ENCODE data around the gene VWA1.
"Not testable (repeated sequence)": the region's sequence is repeated elsewhere in the genome, so short reads cannot be mapped to it uniquely, and the experiment has no call there.

Gene VWA1

DNA sequence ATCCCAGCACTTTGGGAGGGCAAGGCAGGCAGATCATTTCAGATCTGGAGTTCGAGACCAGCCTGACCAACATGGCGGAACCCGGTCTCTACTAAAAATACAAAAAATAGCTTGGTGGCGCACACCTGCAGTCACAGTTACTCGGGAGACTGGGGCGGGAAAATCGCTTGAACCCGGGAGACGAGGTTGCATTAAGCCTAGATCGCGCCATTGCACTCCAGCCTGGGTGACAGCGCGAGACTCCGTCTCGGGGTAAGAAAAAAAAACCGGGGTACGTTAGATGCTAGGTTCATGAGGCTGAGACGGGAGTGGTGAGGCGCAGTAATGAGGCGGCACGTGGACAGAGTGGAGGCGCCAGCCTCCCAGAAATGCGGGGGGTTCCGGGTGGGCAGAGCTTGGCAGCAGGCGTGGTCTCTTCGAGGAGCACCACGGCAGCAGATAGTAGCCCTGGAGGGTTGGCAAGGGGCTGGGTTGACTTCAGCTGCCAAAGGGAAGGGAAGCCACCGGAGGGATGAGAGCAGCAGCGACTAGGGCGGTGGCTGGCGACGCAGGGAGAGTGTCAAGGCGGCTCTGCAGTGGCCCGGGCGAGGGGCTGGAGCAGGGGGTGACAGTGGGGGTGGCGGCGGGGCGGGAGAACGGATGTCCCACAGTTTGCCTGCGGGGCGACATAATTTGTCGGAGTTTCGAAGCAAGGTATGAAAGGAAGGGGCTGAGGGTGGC, 29.2 kb upstream of the VWA1 start:
- no peak for DNase-seq

DNA sequence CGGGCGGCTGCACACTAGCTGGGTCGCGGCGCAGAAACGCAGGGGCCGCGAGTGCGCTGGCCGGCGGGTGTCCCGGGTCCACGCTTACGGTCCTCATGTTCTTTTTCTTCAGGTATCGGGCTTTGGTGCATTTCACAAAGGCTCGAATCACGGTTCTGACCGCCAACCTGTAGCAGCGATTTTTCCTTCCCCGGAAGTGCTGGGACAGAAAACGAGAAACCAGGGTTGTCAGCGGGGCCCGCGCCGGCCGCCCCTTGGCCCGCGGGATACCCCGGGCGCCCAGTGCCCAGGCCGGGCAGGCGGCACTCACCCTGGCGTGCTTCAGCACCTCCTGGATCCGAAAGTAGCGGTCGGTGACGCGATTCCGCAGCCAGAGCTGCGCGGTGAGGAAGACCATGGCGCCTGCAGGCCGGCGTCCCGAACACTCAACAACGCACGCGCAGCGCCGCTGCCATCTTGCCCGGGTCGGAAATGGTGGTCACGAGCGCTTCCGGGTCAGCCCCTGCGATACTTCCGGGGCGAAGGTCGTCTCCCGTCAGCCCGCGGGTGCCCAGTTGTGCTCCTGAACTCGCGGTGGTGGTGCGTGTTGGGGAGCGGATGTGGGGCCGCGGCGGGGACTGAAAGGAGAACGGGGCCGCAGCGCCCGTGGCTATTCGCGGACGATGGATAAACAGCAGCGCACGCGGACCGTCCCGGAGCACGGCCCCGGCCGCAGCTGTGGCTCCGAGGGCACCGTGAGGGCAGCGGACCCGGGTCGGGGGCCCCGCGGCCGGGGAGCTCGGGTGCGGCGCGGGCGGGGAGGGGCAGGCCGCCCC, 28.5 kb upstream of the VWA1 start, which contains the start of gene MRPL20:
TSS of gene MRPL20 (minus strand) at position 473 of the 815 bp plus-strand sequence. CDS start at position 397, 76 bp downstream.
- DNase-seq, result peak; percentile 89

DNA sequence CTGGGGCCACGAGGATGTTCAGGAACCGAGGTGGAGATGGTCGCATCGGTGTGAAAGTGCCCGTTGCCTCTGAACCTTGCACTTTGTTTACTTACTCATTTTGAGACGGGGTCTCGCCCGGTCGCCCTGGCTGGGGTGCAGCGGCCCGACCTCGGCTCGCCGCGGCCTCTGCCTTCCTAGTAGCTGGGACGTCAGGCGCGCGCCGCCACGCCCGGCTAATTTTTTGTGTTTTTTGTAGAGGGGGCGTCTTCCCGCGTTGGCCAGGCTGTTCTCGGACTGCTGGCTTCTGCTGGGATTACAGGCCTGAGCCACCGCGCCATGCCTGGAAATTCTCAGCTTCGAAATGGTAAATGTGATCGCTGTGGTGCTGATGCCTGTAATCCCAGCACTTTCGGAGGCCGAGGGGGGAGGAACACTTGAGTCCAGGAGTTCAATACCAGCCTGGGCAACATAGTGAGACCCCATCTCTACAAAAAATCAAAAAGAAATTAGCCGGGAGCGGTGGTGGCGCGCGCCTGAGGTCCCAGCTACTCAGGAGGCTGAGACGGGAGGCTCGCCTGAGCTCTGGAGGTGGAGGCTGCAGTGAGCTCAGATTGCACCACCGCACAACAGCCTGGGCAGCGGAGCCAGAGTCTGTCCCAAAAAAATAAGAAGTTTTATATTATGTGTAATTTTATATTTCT, 27.7 kb upstream of the VWA1 start:
- DNase-seq, result no peak

DNA sequence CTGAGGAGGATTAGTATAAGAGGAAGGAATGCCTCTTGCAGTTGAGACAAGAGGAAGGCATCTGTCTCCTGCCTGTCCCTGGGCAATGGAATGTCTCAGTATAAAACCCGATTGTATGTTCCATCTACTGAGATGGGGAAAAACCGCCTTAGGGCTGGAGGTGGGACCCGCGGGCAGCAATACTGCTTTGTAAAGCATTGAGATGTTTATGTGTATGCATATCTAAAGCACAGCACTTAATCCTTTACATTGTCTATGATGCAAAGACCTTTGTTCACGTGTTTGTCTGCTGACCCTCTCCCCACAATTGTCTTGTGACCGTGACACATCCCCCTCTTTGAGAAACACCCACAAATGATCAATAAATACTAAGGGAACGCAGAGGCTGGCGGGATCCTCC, 25.3 kb upstream of the VWA1 start:
- DNase-seq, result not testable (repeated sequence)

DNA sequence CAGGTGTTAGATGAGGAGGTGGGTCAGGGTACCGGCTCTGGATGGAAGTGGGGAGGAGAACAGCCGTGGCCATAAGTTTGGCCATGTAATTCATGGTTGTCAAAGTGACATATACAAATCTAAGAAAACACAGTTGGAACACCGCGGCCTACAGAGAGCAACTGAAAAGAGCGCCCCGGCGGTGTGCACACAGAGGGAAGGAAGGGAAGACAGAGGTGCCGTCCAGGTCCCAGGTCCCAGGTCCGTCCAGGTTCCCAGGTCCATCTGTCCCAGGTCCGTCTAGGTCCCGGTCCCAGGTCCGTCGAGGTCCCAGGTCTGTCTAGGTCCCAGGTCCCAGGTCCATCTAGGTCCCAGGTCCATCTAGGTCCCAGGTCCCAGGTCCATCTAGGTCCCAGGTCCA, 23.9 kb upstream of the VWA1 start:
- DNase-seq, result no peak

DNA sequence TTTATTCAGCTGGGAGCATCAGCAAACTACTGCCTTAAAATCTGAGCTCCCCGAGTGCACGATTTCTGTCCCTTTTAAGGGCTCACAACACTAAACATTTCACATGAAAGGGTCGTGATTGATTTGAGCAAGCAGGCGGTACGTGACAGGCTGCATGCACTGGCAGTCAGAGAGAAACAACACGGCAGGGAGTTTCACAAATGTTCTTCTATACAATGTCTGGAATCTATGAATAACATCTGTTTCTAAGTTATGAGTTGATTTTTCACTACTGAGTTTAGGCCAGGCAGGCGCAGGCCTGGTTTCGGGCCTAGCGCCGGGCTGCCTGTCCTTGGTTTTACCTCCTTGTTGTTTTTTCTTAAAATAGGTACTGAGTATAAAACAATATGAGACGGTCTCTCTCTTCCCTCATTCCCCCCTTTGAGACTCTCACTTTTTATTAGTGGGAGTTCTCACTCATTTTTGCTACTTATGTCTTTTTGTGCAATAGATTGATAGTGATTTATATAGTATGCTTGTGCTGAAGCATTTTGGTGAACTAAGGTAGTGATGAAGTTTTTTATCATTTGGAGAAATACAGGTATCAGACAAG, 23.1 kb upstream of the VWA1 start:
- DNase-seq, result not testable (repeated sequence)

DNA sequence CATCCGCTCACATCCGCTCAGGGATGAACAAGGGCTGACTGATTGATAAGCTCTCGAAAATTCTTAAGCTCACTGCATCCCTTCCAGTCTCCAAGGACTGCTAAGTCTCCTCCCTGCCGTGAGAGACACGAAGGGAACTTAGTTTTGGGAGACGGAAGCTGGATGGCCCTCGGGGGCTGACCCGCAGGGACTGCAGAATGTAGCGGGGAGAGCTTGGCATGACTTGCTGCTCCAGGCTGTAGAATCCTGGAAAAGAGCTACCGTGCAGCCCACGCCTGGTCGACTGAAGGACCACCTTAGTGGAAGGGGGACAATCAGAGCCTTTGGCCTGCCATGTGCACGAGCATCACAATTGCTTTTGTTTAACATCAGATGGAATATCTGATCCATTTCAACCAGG, 19.7 kb upstream of the VWA1 start:
- no peak for DNase-seq

DNA sequence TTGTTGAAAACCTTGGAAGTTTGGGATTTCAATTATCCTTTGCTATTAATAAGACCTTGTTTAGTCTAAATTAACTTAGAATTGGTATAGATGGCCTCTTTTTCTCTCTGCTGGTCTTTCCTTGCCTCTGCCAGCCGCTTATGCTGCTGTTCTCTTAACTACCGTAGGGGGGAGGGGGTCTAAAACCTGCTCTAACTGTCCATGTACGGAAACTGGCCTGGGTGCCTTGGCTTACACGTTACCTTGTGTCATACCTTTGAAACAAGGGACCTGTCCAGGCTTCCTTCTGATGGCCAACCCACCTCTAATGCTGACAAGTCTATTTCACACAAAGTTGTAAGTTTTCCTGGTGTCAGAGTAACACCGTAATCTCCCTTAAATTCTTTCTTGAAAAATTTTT, 18.1 kb upstream of the VWA1 start:
- DNase-seq, result not testable (repeated sequence)

DNA sequence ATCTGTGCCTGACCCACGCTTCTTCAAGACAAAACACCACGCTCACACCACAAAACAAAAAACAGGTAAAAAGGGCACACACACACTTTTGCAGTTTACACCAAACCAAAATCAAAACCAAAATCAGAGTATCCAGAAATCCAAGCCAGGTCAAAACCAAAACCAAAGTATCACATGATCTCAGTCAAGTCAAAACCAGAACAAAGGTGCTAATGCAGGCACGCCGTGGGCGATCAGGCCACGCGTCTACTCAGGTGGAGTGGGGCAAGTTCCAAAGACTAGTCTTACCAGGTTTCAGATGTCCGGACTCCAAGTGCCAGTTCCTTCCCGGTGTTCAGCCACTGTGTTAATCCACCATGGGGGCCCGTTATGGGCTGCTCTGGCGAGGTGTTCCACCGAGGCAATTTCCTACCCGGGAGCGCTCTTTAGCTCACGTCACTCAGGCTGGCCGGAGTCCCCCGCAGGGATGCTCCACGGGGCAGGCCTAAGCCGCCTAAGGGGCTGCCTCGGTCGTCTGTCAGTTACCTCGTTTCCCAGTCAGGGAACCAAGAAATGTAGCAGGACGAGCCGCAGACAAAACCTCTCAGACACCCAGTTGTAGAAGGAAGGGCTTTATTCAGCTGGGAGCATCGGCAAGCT, 17.5 kb upstream of the VWA1 start:
- not testable (repeated sequence) for DNase-seq

DNA sequence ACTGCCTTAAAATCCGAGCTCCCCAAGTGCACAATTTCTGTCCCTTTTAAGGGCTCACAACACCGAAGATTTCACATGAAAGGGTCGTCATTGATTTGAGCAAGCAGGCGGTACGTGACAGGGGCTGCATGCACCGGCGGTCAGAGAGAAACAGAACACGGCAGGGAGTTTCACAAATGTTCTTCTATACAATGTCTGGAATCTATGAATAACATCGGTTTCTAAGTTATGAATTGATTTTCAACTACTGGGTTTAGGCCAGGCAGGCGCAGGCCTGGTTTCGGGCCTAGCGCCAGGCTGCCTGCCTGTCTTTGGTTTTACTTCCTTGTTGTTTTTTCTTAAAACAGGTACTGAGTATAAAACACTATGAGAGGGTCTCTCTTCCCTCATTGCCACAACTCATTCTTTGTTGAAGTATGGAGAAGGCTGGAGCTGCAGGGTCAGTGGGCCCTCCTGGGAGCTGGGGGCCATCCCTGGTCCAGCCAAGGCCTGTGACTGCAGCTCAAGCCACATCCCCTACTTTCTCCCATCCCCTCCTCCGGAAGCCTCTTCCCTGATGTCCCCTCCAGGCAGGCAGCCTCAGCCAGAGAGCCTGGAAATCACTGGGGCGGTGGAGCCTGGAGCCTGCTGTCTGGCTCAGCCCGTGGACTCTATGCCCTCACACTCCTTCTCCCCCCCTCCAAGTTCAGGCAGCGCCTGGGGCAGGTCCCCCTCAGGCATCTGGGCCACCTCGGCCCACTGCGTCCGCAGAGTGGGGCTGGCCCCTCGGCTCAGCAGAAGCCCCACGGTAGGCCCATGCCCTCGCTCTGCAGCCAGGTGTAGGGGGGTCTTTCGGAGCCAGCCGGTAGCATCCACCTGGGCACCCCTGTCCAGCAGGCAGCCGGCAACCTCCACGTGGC, 16.8 kb upstream of the VWA1 start:
- no peak for DNase-seq

DNA sequence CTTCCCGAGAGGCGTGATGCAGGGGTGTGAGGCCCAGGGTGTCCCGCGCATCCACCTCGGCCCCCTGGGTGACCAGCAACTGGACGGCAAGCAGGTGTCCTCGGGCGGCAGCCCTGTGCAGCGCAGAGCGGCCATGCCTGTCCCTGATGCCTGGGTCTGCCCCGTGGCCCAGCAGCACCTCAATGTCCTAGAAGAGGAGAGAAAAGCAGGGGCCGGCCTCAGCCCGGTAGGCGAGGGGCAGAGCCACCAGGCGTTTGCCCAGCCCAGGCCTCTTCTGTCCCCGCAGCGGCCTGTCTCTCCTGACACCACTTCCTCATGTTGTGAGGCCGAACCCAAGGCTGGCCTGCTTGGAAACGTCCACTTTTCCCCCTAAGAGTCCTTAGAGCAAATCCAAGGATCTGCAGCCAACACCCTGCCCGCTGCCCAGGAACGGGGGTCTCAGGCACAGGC, 16.1 kb upstream of the VWA1 start:
- no peak for DNase-seq

DNA sequence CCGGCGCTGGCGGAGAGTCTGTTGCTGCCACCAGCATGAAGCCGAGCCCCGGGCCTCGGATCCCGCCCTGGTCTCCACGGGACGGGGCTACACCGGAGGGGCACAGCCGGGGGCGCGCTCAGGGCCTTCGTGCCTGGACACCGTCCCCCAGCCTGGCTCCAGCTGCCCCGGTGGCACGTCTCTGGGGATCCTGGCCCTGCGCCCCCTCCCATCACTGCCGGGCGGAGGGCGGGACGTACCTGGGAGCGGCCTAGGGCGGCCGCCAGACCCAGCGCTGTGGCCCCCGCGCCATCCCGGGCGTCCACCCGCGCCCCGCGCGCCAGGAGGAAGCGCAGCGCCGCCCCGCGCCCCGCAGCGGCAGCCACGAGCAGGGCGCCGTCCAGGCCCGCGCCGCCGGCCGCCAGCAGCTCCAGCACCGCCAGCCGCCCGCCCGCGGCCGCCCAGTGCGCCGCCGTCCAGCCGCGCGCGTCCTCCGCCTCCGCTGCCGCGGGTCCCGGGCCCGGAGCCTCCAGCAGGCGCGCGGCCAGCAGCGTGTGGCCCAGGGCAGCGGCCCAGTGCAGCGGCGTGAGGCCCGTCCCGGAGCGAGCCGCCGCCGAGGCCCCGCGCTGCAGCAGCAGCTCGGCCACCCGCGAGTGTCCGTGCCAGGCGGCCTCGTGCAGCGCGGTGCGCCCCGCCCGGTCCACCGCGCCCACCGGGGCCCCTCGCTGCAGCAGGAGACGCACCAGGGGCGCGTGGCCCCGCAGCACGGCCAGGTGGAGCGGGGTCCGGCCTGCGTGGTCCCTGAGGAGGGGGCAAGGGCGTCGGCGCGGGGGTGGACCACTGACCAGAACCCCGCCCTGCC, 15.5 kb upstream of the VWA1 start:
- DNase-seq, result no peak

DNA sequence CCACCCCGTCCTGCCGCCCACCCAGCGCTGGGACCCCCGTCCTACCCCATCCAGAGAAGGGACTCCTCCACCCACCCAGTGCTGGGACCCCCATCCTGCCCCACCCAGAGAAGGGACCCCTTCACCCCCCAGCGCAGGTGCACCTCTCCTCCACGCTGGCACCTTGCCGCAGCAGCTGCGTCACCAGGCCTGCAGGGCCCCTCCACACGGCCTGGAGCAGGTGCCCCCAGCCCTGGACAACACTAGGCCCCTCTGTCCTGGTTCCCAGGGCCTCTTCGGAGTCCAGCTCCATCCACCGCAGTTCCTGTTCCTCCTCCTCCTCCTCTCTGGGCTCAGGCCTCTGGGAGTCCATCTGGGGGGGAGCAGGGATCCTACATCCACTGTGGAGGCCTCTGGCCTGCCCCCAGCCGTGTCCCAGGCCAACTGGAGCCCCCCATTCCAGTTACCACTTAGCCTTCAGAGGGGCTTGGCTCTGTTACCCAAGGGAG, 14.8 kb upstream of the VWA1 start:
- peak; percentile 16 for DNase-seq

DNA sequence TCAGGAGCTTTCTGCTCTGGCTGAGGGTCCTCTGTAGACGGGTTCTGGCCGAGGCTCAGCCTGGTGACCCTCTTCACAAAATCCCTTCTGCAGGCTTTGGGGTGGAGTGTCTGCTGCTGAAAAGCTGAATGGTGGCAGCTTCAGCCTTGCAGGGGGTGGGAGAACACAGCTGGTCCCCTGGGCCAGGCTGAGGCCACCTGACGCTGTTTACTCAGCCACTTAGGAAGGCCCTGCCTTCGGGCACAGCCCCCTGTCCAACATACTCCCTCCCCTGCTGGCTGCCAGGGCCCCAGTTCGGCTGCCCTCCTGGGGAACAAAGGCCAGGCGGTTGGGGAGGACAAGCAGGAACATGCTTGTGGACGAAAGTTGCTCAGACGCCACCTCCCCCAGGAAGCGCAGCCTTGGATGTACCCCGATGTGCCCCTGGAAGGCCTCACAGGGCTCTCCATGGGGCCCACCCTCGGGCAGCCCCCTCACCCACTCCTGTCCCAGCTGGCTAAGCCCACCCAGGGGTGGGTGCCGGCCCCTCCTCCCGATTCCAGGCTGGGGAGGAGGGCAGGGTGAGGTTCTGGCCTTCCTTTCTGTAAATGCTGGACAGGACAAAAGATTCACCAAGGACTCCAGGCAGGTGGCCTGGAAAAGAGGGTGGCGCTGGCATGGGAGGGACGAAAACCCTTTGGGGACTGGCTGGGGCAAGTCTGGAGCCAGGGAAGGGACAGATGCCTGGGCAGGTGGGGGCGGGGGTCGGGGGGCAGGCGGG, 14.2 kb upstream of the VWA1 start, which contains the start of gene ANKRD65:
TSS of gene ANKRD65 (minus strand) at position 130 of the 760 bp plus-strand sequence. CDS start 271 bp downstream, outside the sequence.
- DNase-seq, result no peak

DNA sequence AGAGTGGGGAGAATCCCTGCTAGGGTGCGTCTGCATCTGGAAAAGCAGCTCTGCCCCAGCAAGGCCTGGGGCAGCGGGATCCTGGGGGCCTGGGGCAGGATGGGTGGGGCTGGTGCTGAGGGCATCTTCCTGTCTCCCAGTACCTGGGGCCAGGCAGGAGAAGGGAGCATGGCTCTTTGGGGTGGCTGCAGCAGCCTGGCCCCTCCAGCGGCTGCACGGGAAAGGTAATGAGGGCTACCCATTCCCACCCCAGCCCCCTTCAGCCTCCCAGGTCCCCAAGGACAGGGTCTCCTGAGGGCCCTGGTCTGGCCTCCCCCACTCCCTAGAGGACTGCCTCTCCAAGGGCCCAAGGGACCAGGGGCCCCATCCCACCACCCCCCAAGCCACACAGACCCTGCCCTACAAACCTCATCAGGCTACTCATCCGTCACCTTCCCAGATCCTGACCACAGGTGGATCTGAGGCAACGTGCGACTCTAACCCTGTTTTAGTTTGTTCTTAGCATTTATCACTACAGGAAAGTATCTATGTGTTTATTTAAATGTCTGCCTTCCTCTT, 13.5 kb upstream of the VWA1 start:
- peak; percentile 28 for DNase-seq

DNA sequence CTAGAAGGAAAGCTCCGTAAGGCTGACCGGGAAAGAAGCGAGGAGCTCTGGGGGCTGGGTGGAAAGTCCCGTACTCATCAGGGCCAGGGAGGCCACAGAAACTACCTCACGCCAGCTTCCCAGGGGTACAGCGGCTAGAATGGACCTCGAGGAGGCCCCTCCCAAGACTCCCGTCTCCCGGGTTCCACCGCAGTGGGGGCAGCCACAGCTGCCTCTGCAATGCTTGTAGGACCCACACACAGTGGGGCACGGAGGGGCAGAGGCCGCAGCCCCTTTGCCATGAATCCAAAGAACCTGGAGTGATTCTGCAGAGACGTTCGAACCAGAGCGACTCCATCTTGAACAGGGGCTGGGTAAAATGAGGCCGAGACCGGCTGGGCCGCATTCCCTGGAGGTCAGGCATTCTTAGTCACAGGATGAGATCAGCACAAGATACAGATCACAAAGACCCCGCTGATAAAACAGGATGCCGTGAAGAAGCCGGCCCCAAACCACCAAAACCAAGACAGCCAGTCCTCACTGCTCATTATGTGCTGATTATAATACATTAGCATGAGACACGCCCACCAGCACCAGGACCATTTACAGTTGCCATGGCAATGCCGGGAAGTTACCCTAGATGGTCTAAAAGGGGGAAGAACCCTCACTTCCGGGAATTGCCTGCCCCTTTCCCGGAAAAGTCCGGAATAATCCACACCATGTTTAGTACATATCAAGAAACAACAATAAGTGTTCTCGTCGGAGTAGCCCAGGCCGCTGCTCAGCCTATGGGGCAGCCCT, 12.8 kb upstream of the VWA1 start:
- peak; percentile 26 for DNase-seq

DNA sequence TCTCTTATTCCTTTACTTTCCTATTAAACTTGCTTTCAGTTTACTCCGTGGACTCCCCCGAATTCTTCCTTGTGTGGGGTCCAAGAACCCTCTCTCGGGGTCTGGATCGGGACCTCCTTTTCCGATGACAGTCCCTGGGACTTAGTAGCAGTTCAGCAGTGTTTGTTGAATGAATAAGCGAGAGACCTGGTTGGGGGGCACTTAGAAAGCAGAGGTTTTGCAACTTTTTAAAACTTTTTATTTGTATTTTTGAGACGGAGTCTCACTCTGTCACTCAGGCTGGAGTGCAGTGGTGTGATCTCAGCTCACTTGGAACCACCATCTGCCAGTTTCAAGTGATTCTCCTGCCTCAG, 12.3 kb upstream of the VWA1 start:
- no peak for DNase-seq

DNA sequence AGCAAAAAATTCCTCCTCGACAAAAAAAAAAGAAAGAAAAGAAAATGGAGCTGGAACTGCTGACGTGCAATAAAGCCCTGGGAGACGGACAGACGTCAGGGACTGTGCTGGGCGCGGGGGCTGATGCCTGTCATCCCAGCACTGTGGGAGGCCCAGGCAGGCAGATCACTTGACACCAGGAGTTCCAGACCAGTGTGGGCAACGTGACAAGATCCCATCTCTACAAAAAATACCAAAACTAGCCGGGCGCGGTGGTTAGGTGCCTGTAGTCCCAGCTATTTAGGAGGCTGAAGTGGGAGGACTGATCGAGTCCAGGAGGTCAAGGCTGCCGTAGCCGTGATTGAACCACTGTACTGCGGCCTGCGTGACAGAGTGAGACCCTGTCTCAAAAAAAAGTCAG, 10.8 kb upstream of the VWA1 start:
- no peak for DNase-seq

DNA sequence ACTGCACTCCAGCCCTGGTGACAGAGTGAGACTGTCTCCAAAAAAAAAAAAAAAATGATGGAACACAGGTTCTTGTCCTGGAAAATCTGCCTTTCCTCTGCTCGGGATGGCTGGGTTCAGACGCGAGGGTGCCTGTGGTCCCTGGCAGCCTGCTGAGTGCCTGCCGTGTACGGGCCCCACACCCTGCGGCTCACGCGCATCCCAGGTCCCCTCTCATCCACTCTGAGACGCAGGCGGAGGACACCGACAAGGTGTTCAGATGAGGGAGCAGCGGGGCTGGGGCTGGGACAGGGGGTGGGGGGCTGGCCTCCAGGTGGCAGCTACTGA, 10.1 kb upstream of the VWA1 start:
- no peak for DNase-seq

All from 8988T (cell line).